C4-2B (cell line): Measurements from ENCODE around the gene NCAPD2.
A peak's percentile ranks its signal among the peaks of the same experiment; 100 is the strongest.

ENCODE experiments used
- H3K27ac ChIP-seq: fragments of 450-650 bp; 2 replicates; pipeline ENCODE4 v1.5.1; 2017
- ZFX ChIP-seq: fragments of 450-650 bp; IDR thresholded peaks from 2 replicates; pipeline ENCODE4 v1.6.1; 2017
- TF ChIP-seq, protein P1 (sequence below): fragments of 450-650 bp; conservative IDR thresholded peaks from 2 replicates; pipeline ENCODE4 v1.5.1; 2017; ENCODE audit warnings: mild to moderate bottlenecking

Gene NCAPD2

DNA sequence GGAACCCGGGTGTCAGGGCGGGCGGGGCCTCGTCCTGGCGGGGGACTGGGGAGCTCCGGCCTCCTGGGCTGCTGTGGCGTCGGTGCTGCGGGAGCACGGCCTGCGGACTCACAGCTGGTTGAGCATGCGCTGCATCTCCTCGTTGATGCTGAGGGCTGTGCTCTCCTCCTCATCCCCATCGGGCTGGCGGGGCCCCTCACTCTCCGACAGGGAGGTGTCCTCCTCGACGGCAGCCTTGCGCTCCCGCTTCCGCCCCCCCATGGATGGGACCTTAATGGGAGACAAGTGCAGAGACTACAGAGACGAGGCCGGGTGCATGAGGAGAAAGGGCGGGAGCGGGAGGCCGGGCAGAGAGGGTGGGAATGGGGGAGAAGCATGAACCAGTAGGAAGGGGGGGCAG lies 54.7 kb downstream of the NCAPD2 start:
- TF ChIP-seq, protein P1, sequence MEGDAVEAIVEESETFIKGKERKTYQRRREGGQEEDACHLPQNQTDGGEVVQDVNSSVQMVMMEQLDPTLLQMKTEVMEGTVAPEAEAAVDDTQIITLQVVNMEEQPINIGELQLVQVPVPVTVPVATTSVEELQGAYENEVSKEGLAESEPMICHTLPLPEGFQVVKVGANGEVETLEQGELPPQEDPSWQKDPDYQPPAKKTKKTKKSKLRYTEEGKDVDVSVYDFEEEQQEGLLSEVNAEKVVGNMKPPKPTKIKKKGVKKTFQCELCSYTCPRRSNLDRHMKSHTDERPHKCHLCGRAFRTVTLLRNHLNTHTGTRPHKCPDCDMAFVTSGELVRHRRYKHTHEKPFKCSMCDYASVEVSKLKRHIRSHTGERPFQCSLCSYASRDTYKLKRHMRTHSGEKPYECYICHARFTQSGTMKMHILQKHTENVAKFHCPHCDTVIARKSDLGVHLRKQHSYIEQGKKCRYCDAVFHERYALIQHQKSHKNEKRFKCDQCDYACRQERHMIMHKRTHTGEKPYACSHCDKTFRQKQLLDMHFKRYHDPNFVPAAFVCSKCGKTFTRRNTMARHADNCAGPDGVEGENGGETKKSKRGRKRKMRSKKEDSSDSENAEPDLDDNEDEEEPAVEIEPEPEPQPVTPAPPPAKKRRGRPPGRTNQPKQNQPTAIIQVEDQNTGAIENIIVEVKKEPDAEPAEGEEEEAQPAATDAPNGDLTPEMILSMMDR, result no peak
- no peak for TF ChIP-seq ZFX
- H3K27ac ChIP-seq, result no peak overlapping the region

DNA sequence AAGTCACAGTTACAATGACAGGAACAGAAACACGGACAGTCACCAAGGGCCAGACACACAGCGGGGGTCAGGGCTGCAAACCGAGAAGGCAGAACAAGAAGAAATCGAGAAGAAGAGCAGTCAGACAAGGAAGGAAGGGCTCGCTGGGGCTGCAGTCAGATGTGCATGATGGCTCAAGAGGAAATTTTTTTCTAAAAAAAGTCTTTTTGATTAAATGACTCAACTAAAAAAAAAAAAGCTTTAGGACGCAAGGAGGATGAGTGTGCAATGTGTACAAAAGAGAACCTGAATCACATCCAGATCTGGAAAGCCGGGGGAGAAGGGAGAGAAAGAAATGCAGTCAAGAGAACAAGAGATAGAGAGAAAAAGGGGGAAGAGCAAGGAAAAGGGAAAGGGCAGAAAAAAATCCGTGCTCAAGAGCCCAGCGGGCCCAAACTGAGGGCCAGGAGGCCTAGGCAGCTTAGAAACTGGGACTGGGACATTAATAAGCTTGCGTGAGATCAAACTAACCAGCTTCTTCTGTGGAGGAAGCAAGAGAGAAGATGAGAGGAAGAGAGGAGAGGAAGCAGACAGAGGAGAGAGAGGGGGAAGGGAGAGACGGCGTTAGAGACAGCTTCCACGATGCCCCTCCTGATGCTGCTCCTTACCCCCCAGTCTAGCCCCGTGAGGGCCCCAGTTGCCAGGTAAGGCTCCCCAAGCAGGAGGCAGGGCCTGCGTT lies 55.2 kb downstream of the NCAPD2 start:
- TF ChIP-seq, protein P1, result no peak
- TF ChIP-seq ZFX, result no peak
- H3K27ac ChIP-seq, result no peak overlapping the region

DNA sequence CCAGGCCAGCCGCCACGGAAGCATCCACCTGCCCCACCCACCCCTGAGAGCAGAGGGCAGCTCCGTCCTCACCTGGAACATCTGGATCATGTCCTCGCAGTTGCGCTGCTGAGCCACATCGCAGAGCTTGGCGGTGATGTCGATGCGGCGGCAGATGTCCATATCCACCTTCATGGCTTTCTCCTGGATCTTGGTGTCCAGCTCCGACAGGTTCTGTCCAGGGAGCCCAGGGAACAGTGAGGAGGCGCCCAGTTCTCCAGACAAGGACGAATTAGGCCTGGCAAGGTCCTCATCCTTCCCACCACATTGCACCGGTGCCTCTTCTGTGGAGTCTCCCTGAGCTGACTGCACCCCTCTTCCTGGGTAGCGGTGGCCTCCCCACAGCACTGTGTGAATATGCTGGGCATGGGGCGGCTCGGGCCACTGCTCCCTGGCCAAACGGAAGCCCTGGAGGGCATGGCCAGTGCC lies 55.8 kb downstream of the NCAPD2 start:
- TF ChIP-seq, protein P1, result no peak
- no peak for TF ChIP-seq ZFX
- H3K27ac ChIP-seq, result no peak overlapping the region

DNA sequence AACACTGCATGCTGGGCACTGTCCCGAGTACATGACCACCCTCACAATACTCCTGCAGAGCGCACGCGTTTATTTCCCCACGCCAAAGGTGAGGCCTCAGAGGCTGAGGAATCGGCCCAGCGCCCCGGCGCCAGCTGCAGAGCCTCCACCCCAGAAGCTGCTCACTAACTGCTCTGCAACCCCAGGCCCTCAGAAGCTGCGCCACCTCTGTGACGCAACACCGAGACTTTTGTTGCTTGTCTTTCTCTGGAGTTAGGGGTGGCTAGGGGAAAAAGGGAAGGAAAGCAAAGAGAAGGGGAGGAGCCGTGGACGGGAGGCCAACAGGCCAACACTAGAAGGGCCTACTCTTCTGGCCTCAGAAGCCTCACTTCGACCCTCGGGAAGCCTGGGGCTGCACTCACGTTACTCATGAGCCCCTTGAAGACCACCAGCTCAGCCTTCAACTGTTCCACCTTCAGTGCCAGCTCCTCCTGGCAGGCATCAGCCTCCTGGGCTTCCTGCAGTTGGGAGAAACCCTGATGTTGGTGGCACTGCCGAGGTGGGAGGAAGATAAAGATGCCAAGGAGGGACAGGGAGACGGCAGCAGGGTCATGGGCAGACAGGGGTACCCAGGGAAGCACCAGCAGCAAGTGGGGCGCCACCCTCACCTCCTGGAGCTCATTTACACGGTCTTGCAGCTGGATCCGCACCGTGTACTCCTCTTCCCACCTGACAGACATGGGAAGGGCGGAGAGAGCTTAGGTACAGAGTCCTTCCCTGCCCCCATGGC lies 56.6 kb downstream of the NCAPD2 start:
- H3K27ac ChIP-seq, result no peak overlapping the region
- TF ChIP-seq, protein P1, result no peak
- no peak for TF ChIP-seq ZFX

DNA sequence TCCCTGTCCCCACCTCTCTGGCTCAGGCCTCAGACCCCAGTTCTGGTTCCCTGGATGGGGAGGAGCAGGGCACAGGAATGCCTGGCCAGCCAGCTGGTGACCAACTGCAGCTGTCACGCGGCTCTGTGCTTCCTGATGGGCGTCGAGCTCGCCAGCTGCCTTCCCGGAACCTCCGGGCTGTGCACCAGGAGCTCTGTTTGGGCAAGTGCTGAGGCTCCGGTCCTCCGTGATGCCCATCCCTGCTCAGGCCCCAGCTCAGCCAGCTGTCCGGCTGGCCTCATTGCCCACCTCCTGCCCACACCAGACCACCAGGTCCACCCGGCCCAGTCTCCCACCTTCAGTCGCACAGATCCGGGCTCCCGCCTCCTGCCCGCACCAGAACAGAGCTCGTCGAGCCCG lies 57.2 kb downstream of the NCAPD2 start:
- no peak overlapping the region for H3K27ac ChIP-seq

DNA sequence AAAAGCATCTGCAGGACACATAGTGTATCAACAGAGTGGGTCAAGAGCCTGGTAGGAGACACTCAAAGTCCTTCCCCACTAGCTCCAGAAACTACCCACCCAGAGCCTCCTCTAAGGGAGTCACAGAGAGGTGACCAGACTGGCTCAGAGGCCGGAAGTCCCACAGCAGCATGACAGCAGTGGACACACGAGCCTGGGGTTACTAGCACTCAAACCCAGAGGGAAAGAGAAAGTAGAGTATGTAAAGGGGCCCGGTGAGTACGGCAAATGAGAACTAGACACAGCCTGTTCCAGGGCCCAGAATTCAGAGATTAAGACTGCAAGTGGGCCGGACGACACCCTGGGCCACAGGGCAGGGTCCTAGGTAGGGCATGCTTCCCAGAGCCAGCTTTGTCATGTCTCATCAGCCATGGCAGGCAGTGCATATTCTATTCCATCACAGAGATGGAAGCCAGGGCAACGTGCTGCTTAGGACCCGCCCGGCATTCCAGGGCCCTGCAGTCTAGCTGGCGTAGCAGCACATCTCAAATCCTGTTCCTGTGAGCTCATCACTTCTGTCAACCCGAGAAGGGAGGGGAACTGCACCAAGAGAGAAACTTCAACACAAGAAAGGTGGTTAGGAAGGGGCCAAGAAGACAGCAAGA lies 57.7 kb downstream of the NCAPD2 start:
- TF ChIP-seq, protein P1, result no peak
- no peak for TF ChIP-seq ZFX
- no peak overlapping the region for H3K27ac ChIP-seq

More for the DNA sequence above, 57.2 kb downstream of the NCAPD2 start:
- TF ChIP-seq ZFX, result no peak
- TF ChIP-seq, protein P1, result no peak

DNA sequence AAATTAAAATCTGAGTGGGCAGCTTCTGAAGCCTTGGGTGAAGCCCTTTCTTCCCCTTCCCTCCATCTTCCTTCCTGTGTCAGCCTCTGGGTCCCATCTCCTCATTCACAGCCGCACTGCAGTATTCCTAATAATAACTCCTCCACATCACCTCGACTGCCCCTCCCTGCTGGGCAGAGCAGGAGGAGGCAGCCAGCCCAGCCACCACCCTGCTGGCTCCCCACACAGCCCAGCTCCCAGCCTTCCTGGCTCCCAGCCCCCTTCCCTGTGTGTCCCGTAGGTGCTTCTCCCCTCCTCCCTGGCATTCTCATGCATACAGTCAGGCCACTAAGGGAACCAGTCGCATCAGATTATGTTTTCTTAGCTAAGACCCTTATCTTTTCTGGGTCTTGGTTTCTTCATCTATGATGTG lies 58.2 kb downstream of the NCAPD2 start:
- TF ChIP-seq, protein P1, result no peak
- no peak for TF ChIP-seq ZFX
- H3K27ac ChIP-seq, result peak overlapping the region; percentile 11; the same call in 1 of the 2 replicates
